Activated T-helper 9 cell treated with anti-CD3 and anti-CD28 coated beads, Interleukin-2, amount 50 U/mL, for 16 hours (primary cell): Measurements from ENCODE around the gene PAX5.

Experiments used
- DNase-seq: peaks from one replicate; pipeline ENCODE4 v3.0.0-alpha.2; 2020; ENCODE audit warnings: low read depth

PAX5 gene

DNA sequence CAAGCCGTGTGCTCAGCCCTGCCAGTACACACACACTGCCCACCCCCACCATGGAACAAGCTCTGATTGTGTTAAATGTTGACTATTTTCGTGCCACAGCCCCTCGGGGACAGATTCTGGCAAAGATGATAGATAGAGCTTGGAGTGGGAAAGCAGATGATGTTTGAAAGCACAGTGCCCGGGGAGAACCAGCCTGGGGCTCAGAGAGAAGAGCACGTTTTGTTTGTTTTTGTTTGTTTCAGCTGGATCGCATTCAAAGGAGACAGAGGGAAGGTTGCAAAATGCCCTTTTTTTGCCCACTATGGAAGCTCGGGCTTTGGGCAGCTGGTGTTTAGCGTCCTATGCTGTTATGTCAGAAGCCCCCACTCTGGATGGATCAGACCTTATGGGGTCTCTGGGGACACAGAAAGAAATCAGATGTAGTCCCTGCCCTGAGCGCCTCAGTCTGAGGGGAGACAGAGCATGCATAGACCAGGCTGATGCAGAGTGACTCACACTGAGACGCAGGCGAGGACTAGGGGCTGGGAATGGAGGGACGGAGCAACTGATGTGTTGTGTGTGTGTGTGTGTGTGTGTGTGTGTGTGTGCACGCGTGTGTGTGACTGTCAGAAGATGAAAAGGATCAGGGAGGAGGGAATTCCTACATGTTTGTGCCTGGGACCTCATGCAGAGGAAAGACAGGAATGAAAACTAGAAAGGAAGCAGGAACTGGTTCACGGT lies 231.7 kb downstream of the PAX5 start:
- DNase-seq = no peak

DNA sequence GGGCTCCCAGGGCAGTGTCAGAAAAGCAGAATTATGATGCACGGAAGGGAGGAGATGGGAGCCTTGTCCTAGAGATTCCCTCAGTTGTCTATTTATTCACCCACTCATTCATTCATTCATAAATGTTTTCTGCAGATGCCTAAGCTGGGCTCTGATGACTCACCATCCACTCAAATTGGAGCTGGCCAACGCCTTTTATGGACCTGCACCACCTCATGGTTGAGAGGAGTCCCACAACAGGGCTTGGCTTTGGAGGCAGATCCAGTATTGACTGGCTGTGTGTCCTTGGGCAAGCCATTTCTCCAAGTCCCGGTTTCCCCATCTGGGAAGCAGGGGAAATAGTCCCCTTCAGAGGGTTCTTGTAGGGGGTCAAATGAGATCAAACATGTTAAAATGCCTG lies 233.6 kb downstream of the PAX5 start:
- DNase-seq = no peak

DNA sequence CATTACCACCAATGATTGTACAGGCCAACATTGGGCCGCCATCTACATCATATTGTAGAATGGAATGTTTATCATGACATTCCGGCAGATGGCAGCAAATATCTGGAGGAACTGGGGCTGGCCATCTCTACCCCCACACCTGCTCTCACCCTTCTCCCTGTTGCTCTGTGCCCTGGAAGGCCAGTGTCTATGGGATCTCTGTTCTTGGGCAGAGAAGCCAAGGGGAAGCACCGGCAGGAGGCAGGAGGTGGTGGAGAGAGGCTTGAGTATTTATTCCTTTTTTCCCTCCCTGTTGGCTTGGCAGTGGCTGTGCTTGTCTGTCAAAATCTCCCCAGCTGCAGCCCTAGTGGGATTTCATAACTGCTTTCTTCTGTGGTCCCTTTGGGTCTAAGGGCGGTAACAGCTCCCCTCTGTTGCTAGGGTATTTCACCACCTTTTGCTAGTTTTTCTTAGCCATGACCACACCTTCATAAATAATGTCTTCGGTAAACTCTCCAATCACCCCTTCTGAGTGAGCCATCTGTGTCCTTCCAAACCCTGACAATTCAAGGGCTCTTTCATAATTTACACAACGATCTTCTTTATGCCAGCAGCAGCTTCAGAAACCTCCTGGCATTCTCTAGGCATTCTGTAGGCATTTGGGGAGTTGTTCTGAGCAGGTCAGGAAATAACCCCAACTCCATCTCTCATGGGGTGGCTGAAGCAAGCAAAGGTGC lies 235.6 kb downstream of the PAX5 start:
- no peak for DNase-seq

DNA sequence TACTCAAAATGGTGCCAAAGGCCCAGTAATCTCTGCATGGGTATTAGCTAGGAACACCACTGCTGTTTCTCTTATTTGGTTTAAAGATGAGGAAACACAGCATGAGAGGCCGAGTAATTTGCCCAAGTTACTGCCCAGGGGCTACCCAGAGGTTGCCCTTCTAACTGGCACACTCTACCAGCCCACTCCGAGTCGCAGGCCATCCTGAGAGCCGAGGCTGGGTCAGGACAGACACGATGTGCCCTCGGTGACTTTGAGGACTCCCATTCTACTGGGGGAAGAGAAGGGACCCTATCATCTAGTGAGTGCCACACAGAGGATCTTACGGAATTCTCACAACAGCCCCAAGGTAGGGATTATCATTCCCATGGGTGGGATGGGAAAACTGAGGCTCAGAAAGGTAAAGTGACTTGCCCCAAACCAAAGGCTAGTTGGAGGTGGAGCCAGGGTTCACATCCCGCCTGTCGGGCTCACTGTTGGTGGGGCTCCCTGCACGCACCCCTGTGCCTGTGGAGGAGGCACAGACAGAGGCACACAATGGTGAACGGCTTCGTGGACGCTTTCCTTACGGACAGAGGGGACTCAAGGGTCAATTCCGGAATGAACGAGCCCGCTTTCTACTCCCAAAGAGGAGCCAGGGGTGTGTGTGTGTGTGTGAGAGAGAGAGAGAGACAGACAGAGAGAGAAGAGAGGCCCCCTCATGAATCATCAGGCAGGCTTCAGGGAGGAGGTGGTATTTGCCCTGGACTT lies 236.4 kb downstream of the PAX5 start:
- DNase-seq = no peak

DNA sequence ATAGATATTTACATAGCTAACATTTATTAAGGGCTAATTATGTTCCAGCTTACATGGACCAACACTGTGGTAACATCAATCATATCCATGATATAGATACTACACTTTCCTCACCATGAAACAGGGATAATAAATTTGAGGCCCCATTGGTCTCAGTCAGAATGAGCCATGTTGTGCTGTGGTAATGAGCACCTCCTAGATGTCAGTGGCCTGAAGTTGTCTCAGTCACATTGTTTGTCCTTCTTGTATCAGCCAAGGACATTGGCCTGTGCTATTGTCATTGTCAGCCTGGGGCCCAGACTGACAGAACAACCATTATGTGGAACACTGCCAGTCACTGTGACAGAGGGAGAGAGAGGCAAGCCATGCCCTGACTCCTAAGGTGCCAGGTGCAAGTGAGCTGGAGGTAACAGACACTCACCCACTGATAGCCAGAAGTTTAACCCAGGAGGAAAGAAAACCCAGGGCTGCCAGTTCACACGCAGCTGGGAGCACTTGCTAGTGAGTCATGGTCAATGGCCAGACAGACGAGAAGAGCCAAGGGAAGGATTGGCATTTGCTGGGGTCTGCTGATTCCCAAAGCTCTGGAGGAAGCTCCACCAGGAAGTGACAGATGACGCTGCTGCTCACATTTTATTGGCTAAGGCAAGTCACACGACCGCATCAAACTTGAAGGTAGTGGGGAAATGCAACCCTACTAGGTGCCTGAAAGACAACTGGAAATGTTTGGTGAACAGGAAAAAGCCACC lies 237.2 kb downstream of the PAX5 start:
- DNase-seq = no peak

DNA sequence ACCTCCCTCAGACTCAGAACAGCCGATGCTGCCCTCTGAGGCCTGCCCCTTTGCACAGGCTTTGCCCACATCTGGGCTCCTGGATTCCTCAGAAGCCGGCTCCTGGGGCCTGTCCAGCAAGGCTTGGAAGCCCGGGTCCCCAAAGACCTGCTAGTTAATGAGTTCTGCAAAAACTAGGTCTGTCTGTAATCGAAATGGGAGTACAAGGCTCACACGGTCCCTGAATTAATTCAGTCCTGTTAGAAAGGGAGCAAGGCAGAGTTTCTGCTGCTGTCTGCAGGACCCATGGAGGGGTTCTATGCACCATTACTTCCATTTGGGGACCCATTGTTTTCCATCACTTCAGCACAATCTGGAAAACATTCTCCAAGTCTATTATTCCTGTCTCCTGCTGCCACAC lies 239.6 kb downstream of the PAX5 start:
- DNase-seq = no peak

DNA sequence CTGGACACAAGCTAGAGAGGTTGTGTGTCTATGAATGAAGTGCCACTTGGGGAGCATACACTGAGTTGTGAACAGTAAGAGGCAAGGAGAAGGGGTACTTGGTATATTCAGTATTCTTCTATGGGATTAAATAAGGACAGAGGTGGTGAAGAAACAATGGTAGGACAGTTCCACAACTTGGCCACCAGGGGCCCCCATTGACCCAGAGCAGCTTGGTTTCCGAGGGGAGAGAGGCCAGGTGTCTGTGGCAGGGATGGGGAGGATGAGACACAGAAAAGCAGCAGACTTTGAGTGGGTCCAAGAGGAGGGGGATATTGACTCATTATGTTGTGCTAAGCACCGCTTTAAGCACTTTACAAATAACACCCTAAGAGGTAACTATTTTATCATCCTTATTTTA lies 240.8 kb downstream of the PAX5 start:
- DNase-seq = no peak

DNA sequence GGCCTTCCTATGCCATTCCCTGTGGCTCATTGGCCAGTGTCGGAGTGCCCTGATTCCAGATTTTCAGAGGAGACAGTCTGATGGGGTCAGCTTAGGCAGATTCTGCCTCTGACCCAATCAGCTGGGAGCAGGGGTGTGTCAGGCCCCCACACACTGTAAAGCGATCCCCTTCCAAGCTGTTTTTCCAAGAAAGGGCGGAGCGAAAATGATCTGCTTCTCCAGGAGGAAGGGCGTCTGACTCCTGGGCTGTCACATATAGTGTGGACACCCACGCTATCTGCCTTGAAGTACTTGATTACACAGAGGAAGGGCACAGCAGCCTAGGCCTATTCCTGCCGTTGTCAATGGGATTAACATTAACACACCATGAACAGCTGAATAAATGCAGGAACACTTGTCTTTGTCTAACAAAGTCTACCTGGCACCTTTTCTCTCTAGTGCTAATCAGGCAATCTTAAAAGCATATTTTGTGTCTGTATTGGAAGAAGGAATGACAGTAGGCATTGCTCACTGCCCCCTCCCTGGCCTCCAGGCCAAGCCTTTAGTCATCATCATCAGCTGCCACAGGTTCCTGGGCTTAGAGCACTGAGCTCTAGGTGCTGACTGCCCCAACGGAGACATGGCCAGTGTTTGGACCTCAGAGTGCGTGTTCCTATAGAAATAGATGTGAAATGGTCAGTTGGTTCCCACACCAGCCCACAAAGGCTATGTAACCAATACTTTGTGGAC lies 242.7 kb downstream of the PAX5 start:
- DNase-seq = no peak

DNA sequence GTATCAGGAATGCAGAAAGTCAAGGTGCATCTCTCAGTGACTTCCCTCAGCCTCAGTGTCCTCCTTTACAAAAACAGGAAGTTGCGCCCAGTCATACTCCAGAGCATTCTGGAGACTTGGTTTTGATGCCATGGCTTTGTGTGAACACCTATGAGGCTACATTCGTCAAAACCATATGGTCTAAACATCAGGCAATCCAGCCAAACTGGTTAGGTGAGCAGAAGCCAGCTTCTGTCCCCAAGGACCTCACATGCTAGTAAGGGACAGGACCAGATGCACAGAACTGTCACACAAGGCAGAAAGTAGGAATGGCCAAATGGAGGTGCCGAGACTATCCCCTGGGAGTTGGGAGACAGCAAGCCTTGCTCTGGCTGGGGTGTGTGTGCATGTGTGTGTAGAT lies 244.2 kb downstream of the PAX5 start:
- DNase-seq = no peak

DNA sequence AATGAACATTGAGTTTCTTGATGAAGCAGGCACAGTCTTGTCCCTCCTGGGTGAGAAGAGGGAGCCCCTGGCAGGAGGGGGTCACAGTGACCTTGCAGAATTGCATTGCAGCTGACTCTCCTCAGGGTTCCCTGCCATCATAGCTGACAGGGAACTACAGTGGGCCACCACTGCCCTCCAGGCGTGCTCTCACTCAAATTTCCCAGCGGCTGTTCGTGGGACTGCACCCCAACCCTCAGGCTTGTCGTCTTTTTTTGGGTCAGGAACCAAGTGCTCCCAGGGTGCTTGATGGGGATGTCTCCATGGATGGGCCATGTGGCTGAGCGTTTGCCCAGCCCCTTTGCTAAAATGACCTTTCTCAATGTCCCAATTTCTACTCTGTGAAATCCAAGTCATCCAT lies 245.5 kb downstream of the PAX5 start:
- DNase-seq = no peak

DNA sequence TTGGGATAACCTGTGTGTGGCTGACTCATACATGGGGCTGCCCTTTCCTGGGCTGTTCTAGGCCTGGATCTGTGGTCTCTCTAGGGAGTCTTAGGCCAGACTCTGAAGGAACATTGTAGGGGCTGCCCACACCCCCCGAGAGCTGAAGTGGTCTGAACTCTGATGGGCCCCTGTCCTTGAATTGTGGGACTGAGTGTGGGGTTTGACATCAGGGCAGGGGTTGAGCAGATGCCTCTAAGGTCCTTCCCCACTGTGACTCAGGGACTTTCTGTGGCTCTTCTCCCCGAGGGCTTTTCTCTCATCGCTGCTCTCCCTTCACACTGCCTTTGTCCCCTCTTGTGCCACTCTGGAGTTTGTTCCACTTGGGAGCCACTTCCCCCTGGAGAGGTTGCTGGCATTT lies 246.4 kb downstream of the PAX5 start:
- no peak for DNase-seq
